SKM-1 treated with dmso at 0.1 percent for 144 hours (cell line): ENCODE measurements around the gene PCK1.

Experiments used
- DNase-seq: peaks from one replicate; lab custom pipeline; 2025; ENCODE audit not compliant: unreplicated experiment; lab: John Stamatoyannopoulos, UW

Gene PCK1

DNA sequence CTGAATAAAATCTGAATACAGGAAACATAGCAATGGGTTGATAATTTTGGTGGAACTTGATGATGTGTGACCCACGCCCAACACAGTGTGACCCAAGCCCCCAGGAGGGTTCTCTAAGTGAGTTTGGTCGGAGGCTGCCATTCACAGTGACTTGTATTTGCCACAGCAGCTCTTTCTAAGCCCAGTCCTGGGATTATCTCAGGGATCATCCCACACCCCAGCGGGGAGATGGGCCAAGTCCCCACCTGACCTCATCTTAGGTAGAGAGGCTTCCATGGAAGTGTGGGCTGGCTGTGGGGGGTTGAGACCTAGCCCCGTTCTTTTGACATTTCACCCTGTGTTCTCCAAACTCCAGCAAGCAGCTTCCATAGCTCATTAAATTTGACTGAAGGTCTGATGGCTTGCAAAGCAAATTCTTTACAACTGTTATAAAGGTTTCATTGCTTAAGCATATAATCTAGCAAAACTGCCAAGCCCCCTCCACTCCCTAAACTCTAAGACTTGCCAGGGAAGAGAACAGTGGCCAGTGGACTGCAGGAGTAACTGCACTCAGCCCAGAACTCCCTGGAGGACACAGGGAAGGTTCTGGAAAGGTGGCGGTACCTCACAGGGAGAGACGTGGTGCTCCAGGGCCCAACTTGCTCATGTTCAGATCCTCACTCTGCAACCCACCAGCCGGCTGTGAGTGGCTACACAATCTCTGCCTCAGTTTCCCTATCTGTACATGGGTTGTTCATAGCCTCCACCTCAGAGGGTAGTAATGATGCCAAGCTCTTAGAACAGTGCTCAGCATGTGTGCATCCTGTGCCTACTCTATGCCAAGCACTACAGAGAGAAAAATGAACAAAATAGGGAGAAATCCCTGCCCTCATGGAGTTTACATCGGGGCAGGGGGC is 1.0 kb upstream of the PCK1 start:
- no peak for DNase-seq

DNA sequence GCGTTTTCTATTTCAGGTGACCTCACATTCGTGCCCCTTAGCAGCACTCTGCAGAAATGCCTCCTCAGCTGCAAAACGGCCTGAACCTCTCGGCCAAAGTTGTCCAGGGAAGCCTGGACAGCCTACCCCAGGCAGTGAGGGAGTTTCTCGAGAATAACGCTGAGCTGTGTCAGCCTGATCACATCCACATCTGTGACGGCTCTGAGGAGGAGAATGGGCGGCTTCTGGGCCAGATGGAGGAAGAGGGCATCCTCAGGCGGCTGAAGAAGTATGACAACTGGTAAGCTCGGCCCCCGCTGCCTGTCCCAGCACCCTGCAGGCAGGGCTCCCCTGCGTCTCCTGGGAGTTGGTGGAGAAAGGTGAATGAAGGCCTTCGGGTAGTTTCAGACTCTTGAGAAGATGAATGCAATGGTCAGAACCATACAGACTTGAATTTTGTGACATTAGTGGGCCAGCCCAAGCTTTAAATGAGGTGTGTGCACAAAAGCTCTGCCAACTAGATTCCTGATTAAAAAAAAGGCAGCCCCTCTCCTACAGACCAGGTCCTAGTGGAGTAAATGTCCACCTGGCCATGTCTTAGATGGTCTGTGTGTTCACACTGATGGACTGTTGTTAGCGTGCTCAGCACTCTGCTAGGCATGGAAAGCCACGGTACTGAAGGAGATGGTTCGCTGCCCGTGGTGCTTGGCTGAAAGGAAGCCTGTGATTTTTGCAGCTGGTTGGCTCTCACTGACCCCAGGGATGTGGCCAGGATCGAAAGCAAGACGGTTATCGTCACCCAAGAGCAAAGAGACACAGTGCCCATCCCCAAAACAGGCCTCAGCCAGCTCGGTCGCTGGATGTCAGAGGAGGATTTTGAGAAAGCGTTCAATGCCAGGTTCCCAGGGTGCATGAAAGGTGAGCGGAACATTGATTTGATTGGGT is 708 bp downstream of the PCK1 start:
- no peak for DNase-seq

DNA sequence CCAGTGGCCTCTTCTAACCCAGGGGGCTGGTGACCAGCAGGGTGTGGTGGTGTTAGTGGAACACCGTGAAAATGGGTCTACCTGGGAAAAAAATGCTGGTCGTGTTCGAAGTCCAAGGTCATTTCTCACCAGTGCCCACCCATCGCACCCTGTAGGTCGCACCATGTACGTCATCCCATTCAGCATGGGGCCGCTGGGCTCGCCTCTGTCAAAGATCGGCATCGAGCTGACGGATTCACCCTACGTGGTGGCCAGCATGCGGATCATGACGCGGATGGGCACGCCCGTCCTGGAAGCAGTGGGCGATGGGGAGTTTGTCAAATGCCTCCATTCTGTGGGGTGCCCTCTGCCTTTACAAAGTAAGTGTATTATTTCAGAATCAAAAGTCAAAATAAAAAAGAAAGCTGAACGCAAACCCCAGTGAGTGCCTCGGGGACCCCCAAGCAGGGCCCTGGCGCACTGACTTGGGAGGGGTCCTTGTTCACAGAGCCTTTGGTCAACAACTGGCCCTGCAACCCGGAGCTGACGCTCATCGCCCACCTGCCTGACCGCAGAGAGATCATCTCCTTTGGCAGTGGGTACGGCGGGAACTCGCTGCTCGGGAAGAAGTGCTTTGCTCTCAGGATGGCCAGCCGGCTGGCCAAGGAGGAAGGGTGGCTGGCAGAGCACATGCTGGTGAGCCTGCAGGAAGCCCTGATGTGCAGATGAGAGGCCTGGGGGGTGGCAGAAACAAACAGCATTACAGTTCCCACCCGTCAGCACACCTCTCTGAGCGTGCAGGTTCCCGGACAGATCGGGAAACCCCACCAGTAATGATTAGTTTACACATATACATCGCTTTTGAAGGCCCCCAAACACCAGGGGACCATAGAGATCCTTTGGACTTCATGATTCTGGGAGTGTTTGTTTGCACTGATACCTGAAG is 1.9 kb downstream of the PCK1 start:
- no peak for DNase-seq

DNA sequence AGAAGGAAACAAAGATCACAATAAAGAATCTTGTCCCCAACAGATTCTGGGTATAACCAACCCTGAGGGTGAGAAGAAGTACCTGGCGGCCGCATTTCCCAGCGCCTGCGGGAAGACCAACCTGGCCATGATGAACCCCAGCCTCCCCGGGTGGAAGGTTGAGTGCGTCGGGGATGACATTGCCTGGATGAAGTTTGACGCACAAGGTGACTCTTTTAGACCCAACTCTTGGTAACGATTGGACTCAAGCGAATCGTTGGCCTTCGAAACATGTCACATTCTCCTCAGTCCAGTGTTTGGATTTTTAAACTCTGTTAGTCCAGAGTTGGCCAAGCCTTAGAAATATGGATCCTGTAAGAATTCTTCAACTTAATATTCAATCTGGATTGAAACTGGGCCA is 2.6 kb downstream of the PCK1 start:
- DNase-seq, result no peak

DNA sequence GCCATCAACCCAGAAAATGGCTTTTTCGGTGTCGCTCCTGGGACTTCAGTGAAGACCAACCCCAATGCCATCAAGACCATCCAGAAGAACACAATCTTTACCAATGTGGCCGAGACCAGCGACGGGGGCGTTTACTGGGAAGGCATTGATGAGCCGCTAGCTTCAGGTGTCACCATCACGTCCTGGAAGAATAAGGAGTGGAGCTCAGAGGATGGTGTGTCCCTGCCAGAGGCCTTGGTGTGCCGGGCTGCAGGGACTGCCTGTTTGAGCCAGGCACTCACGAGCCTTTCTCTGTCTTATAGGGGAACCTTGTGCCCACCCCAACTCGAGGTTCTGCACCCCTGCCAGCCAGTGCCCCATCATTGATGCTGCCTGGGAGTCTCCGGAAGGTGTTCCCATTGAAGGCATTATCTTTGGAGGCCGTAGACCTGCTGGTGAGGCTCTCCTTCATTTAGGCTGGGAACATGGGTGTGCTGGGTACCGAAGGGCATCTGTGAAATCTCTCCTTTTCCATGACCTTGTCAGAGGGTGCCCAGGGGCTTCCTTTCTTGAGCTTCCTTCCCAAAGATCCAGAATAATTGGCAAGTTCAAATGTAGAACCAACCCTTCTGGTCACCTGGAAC is 3.4 kb downstream of the PCK1 start:
- no peak for DNase-seq

DNA sequence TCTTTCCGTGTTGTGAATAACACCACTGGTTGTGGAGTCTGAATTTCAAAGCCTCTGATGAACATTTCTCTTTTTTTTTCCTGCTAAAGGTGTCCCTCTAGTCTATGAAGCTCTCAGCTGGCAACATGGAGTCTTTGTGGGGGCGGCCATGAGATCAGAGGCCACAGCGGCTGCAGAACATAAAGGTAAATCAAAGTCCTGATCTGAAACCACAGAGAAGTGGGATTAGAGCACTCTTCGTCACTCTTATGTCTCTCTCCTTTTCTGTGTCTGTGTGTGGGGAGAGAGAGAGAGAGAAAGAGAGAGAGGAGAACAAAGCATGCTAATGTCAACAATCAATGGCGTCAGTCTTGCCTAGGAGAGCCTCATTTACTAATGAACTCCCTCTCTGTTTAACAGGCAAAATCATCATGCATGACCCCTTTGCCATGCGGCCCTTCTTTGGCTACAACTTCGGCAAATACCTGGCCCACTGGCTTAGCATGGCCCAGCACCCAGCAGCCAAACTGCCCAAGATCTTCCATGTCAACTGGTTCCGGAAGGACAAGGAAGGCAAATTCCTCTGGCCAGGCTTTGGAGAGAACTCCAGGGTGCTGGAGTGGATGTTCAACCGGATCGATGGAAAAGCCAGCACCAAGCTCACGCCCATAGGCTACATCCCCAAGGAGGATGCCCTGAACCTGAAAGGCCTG is 4.2 kb downstream of the PCK1 start:
- DNase-seq, result no peak

DNA sequence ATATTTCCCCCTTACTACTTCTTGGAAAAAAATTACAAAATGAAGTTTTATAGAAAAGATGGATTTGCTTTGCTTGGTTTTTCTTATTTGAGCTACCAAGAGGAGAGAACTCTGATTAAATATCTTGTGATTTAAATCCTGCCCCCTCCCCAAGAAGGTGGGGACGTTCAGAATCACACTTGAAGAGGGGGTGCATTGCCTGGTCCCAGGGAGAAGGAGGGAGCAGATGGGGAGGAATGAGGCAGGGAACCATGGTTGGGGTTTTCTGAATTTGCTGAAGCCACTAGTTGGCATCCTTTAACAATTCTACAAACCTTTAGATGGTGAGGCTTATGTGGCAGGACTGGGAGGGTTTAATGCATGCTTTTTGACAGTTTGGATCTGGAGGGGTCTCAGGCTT is 5.5 kb downstream of the PCK1 start:
- DNase-seq, result no peak

DNA sequence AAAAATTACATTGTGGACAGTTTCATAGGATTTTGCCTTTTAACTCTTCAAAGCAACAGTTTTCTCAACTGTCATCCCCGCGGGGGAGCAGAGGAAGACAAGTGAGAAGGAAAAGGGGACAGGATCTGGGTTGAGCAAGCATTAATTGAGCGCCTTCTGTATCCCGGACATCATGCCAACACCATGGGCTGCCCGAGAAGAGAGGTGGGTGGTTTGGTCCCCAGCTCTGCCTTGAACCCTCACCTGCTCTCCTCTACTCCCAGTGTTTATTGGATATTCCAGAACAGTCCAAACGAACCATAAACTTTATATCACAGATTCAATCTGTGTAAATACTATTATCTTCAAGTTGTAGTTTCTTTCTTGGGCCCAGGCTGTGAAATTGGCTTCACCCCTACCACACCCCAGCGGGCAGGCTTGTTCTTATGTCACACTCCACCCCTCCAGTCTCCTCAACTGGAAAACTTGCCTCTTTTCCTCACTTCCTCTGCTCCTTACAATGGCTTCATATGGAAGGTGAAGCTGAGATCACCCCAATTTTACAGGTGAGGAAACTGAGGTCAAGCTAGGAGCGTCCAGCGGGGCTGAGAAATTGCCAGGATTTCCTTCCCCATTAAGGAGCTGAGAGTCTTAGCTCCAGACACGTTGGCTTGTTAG is 6.0 kb downstream of the PCK1 start:
- no peak for DNase-seq

DNA sequence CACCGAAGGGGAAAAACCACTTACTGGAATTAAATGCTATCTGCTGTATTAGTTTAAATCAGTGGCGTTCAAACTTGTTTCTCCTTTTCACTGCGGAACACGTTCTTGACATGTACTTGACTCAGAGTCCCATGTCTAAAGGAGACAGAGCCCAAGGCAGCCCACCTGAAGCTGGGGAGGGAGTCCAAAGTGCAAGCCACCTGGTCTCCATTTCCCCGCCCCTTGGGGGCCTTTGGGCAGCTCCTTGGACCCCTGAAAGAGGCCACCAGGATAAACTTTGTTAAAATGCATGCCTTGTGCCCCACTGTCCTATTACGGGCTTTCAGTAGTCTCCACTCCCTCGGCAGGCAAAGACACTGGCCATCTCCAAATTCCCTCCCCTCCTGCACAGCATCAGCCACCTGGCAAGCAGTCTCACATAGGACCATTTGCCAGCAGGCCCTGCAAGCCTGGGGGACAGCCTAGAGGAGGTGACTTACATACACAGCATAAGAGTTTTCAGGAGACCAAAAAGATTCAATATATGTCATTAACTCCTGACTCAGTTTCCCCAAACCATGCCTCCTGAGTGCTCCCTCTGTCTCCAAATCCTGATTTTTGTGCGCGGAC is 6.7 kb downstream of the PCK1 start:
- DNase-seq, result no peak

DNA sequence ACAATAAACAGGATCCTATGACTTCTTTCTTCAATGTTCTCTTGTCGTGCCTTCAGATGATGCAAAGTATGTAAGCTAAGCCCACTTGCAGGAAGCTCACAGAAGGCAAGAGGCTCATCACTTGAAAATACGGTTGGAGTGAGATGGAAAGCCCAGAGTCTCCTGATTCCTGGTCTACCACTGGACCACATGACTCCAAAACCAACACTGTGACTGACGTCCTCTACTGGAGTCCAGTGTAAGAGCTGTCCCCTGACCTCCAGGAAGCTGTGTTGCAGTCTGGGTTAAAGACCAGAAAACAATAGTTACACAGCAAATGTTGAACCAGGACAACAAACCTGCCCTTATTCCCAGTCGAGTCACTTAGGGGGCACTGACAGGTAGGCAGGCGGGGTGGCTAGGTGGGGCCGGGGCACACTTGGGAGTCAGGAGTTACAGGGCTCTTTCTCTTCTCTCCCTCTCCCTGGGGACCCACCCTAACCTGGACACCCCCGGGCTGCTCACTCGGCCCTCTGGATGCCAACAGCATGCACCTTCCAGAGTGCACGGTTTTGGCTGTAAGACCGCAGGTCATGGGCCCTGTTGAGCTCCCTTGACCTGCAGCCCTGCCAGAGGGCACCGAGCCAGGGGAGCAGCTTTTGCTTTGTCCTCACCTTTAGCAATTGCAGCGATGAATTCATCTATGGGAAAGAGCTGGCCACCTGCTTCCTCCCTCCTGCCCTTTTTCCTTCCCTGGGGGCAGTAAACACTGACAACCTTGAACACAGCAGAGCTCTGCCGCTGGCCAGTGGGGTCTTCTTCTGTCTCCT is 7.4 kb downstream of the PCK1 start:
- no peak for DNase-seq

DNA sequence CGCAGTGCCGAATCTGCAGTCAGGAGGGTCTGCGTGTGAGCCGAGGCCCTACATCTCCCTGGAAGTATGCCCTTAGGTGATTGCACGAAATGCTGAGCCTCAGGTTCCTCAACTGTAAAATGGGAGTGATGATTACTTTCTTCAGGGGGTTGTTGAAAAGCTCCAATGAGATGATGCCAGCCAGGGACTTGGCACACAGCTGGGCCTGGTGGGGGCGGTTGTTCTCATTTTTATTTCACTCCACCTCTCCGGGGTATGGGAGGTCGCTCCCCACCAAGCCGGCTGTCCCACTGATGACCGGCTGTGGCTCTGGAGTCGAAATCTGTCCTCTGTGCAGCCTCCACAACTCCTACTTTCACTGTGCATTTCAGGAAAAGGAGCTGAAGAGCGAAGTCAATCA is 8.1 kb downstream of the PCK1 start:
- no peak for DNase-seq

DNA sequence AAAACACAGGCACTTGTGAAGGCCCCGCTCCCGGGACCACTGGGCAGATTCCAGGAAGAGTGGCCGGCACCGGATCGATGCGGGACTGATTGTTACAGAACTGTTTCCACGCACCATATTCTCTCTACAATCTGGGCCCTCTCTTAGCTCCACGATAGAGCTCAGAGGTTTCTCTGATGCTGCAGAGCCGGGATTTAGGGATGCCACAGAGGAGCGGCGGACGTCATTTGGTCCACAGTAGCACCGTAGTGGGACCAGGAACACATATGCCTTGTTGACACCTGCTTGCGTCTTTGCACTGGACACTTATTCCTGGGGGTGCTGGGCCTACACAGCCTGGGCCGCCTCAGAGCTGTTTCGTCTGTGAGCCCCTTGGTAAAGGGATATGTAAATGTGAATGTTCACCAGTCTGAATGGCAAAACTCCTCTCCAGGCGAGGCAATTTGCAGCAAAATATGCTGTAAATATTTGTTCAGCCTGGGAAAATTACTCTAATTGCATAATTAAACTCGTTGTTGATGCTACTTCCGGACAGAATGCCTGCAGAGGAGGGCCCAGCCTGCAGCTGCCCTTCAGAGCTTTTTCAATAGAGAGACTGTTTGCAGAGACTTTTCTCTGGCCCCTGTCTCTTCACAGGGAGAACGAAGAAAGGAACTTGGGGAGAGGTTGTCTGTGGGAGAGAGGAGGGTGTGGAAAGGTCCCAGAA is 9.4 kb downstream of the PCK1 start:
- no peak for DNase-seq

DNA sequence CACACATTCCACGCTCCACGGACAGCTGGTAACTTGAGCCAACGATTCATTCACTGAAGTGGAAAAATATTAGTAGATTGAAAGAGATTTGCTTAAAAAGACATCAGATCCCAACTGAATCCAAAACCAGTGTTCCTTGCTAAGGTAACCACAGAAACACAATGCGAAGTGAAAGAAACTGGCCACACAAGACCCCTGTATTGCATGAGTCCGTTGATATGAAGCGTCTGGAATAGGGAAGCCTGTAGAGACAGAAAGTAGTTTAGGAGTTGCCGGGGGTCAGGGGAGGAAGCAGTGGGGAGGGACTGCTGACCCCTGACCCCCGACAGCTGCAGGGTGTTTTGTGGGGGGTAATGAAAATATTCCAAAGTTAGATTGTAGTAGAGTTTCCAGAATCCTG is 10.0 kb downstream of the PCK1 start:
- no peak for DNase-seq

DNA sequence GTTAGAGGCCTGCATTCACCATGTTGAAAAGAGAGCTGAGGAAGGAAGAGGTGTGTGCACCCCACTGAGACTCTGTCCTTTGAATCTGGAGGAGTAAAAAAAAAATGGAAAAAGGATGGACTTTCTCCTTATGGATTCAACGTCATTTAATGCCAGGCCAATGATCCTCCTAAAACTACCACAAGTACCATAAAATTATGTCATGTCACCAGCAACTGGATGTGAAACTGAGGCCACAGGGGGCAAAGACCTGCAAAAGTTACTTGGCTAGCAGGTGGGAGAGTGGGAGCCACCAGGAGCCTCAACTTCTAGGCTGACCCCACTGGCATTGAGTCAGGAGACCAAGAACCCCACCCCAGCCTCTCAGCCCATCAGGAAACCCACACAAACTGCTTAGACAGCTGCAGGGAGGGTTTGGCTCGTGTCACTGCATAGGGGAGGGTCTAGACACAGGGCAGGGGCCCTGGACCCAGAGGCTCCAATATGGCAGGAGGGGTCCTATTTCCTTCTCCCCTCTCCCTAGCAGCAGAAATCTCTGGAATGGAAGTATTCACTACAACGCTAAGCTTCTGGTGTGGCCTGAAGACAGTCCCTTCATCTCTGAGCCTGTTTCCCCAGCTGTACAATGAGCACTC is 11.0 kb downstream of the PCK1 start:
- no peak for DNase-seq

DNA sequence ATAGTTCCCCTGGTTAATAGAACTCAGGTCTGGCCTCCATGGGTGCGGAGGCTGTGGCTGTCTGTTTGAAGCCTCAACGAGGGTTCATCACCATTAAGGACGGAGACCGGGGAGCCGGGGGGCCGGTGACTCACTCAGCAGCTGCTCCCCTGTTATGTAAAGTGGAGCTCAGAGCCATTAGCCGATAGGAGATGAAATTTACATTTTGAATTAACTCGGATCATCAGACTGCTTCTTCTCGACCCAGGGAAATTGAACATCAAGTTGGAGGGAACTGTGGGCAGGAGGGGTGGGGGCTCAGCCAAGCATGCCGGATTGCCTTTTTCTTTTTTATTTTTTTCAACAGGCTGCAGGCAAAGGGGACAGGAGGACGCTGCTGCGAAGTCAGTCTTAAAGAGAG is 12.3 kb downstream of the PCK1 start:
- DNase-seq, result no peak

DNA sequence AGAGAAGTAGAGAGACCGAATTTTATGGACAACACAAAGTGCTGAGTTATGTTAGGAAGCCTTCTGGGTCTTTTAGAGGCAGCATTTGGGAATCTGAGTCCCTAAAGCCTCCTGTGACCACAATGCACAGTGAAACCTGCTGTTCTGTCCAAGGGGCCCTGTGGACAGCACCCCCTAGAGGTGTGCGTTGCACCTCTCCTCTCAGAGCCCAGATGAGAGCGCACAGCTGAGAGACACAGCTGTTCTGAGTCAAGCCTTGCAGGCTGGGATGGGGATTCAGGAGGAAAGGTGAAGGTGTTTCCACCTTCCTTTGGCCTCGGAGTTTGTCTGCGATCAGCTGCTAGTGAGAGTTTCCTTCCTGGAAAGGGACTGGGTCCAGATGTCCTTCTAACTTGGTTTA is 13.0 kb downstream of the PCK1 start:
- DNase-seq, result no peak

DNA sequence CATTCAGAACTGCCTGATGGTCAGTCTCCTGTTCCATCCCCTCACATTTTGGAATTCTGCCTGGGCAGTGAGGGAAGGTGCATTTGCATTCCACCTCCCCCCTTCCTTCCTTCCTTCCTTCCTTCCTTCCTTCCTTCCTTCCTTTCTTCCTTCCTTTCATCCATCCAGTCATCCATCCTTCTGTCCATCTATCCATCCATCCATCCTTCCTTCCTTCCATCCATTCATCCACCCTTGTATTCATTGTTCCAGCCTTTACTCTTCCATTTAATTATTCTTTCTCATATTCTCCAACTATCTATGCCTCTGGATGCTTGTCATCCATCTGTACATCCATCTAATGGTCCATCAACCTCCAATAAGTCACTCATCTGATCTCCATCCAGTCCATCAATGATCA is 14.0 kb downstream of the PCK1 start:
- DNase-seq, result no peak
